ENCODE measurements around the gene C11orf87. TPM values are rescaled to one million over a fixed set of nuclear protein-coding genes. Genes with fewer than 3 reads are reported as not detected.

Gene C11orf87
- not detected in 2 replicates for total RNA-seq
- not detected for total RNA-seq (2013)
- polyA plus RNA-seq: not detected in 2 replicates
- polyA minus RNA-seq: 0.07 TPM in 1 of 2 replicates, not detected in the other

DNA sequence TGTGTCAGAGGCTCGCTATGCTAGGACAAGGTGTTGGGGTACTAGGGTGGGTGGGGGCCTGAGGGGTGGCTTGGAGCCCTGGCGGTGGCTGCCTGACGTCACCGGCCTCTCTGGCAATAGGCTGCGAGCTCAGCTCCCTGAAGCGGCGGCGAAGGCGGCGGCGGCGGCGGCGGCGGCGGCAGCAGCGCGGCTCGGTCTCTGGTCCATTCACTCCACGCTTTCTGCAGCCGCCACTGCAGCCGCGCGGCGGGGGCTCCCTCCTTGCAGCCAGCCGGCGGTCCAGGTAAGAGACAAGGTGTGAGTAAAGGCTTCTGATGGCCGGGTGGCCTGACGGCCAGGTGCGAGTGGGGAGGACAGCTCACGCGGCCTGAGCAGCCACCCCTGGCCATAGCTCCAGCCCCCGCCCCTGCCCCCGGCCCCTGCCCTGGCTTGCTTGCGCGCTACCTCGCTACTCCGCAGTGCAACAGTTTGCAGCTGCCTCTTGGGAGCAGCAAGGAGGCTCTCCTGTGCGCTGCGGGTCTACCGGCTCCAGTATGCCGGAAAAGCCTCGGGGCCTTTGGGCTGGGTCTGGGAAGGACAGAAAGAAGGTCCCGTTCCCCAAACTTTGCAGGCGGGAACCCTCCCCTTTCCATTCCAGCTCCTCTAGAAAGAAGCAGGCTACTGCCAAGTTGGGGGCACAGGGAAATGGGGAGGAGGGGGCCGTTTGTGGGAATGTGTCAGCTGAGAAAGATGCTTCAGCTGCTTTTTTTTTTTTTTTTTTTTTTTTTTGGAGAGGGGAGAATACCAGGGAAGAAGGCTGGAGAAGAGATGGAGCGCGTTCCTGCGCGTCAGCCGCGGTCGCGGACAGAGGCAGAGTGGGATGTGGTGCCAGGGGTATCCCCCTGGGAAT is at the start of gene C11orf87:
TSS of gene C11orf87 (plus strand) at position 210 of the 889 bp plus-strand sequence. CDS start 1,444 bp downstream, outside the sequence.
- Histone ChIP-seq H3K4me2 (replicated peaks; ENCODE audit: low read depth, low read length, poor library complexity, severe bottlenecking) (no peak within 1 kb of the TSS), H4K20me1 (ENCODE audit: control insufficient read depth, insufficient read depth, low read length, poor library complexity, severe bottlenecking) (no peaks in the 10 kb centered on the region), H3K79me2 (ENCODE audit: control insufficient read depth, insufficient read depth, low read length) (no peaks in the 10 kb centered on the region), H3K9me3 (ENCODE audit: control extremely low read depth in 1 of 3, control insufficient read depth in 2 of 3, insufficient read depth in 1 of 3, low read length in 2 of 3) (peaks cover 0 to 9% (median 0%) of the 10 kb centered on the region in 3 donors), H3K4me3 (ENCODE audit: control extremely low read depth in 1 of 5, extremely low read depth in 1 of 5, insufficient read depth in 1 of 5, low read depth in 2 of 5, low read length in 4 of 5) (no peak within 1 kb of the TSS), H3K4me1 (ENCODE audit: control insufficient read depth in 2 of 2, insufficient read depth in 2 of 2, low read length in 2 of 2) (no peaks in the 10 kb centered on the region), H2AFZ (ENCODE audit: insufficient read depth, low read depth, low read length, poor library complexity, severe bottlenecking) (no peak within 1 kb of the TSS), H3K27me3 (replicated peaks in 1 of 4; ENCODE audit: control extremely low read depth in 1 of 4, control insufficient read depth in 3 of 4, insufficient read depth in 4 of 4, low read length in 3 of 4) (peaks cover 0 to 31% (median 10%) of the 10 kb centered on the region in 4 experiments), H3K36me3 (replicated peaks in 1 of 2; ENCODE audit: control extremely low read depth in 1 of 2, control insufficient read depth in 1 of 2, extremely low read depth in 1 of 2, insufficient read depth in 2 of 2, low read length in 1 of 2) (no peaks in the 10 kb centered on the region), H3K27ac (ENCODE audit: low read length in 2 of 2) (no peak within 1 kb of the TSS), H3K9ac (ENCODE audit: low read length) (no peak within 1 kb of the TSS)
- H3K27me3 Mint-ChIP-seq: peaks cover 38% of the 10 kb centered on the region
- peaks cover 3% of the 10 kb centered on the region for H3K4me1 Mint-ChIP-seq
- no peak within 1 kb of the TSS for H3K4me3 Mint-ChIP-seq
- ATAC-seq (ENCODE audit: low read depth) (no peak), DNase-seq (no peak)
- TF ChIP-seq, protein P1, sequence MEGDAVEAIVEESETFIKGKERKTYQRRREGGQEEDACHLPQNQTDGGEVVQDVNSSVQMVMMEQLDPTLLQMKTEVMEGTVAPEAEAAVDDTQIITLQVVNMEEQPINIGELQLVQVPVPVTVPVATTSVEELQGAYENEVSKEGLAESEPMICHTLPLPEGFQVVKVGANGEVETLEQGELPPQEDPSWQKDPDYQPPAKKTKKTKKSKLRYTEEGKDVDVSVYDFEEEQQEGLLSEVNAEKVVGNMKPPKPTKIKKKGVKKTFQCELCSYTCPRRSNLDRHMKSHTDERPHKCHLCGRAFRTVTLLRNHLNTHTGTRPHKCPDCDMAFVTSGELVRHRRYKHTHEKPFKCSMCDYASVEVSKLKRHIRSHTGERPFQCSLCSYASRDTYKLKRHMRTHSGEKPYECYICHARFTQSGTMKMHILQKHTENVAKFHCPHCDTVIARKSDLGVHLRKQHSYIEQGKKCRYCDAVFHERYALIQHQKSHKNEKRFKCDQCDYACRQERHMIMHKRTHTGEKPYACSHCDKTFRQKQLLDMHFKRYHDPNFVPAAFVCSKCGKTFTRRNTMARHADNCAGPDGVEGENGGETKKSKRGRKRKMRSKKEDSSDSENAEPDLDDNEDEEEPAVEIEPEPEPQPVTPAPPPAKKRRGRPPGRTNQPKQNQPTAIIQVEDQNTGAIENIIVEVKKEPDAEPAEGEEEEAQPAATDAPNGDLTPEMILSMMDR (IDR thresholded peaks at IDR 0.05): no peak
- no peak for TF ChIP-seq EZH2 (IDR thresholded peaks at IDR 0.05; ENCODE audit: borderline replicate concordance, insufficient read depth, low read depth, low read length, poor library complexity, severe bottlenecking)
- 6% methylated on average over 50 of the region's 54 CpGs for WGBS (ENCODE audit: insufficient coverage)
- CTCF ChIA-PET: no interaction called here
- POLR2A ChIA-PET: no interaction called here
- intact Hi-C loops (cut with micrococcal nuclease): no loop called here
- H3K27ac Mint-ChIP-seq: no peak within 1 kb of the TSS
- H3K9me3 Mint-ChIP-seq (ENCODE audit: insufficient read depth): no peaks in the 10 kb centered on the region

- Histone ChIP-seq H4K20me1 (ENCODE audit: control insufficient read depth, insufficient read depth, low read length, poor library complexity, severe bottlenecking) (no peaks in the 10 kb centered on the region), H3K4me3 (ENCODE audit: control extremely low read depth in 1 of 5, extremely low read depth in 1 of 5, insufficient read depth in 1 of 5, low read depth in 2 of 5, low read length in 4 of 5) (no peak overlapping the region), H3K4me2 (replicated peaks; ENCODE audit: low read depth, low read length, poor library complexity, severe bottlenecking) (no peak overlapping the region), H3K27me3 (replicated peaks in 1 of 4; ENCODE audit: control extremely low read depth in 1 of 4, control insufficient read depth in 3 of 4, insufficient read depth in 4 of 4, low read length in 3 of 4) (no peaks in the 10 kb centered on the region), H3K9me3 (ENCODE audit: control extremely low read depth in 1 of 3, control insufficient read depth in 2 of 3, insufficient read depth in 1 of 3, low read length in 2 of 3) (no peaks in the 10 kb centered on the region), H3K4me1 (ENCODE audit: control insufficient read depth in 2 of 2, insufficient read depth in 2 of 2, low read length in 2 of 2) (no peaks in the 10 kb centered on the region), H2AFZ (ENCODE audit: insufficient read depth, low read depth, low read length, poor library complexity, severe bottlenecking) (no peak overlapping the region), H3K27ac (ENCODE audit: low read length in 2 of 2) (no peak overlapping the region), H3K9ac (ENCODE audit: low read length) (no peak overlapping the region), H3K79me2 (ENCODE audit: control insufficient read depth, insufficient read depth, low read length) (no peaks in the 10 kb centered on the region), H3K36me3 (replicated peaks in 1 of 2; ENCODE audit: control extremely low read depth in 1 of 2, control insufficient read depth in 1 of 2, extremely low read depth in 1 of 2, insufficient read depth in 2 of 2, low read length in 1 of 2) (no peaks in the 10 kb centered on the region)
- Mint-ChIP-seq H3K27ac (no peak overlapping the region), H3K9me3 (ENCODE audit: insufficient read depth) (peaks cover 3% of the 10 kb centered on the region), H3K4me3 (no peak overlapping the region), H3K4me1 (no peaks in the 10 kb centered on the region), H3K27me3 (no peaks in the 10 kb centered on the region)
- DNase-seq (no peak), ATAC-seq (ENCODE audit: low read depth) (no peak)
- POLR2A ChIA-PET: no interaction called here
- CTCF ChIA-PET: no interaction called here
- TF ChIP-seq, protein P1 (IDR thresholded peaks at IDR 0.05): no peak
- TF ChIP-seq EZH2 (IDR thresholded peaks at IDR 0.05; ENCODE audit: borderline replicate concordance, insufficient read depth, low read depth, low read length, poor library complexity, severe bottlenecking): no peak
- intact Hi-C loops (cut with micrococcal nuclease): no loop called here
Measured at GRCh38 chr11:109374032-109374431, 48.0 kb upstream of the C11orf87 start.
